IMR-90 (cell line): ENCODE data around the gene CYTH2. TPM values are rescaled to one million over a fixed set of nuclear protein-coding genes. Genes with fewer than 3 reads are reported as not detected.
A peak's percentile ranks its signal among the peaks of the same experiment; 100 is the strongest.

Experiments used
- ATAC-seq: fragments of 200-7000 bp; cut with Tn5 transposase; 2 replicates; pipeline ENCODE4 v1.9.1; 2020; ENCODE audit warnings: low read depth, mild to moderate bottlenecking, moderate library complexity
- BruUV-seq: library from RNA; stranded (reverse); fragments of 400-500 nt; replicated peaks from 2 replicates; lab custom pipeline; 2021; lab: Mats Ljungman, UMichigan
- CTCF ChIA-PET: fragments of 300-600 bp; formaldehyde crosslinking; extraction: SDS; loops from one replicate; lab custom pipeline; 2021; ENCODE audit warnings: antibody characterized with exemption; lab: Yijun Ruan, JAX
- POLR2A ChIA-PET: fragments of 300-600 bp; sonication (Branson Sonifier 250); formaldehyde crosslinking; loops from one replicate; lab custom pipeline; 2022; ENCODE audit warnings: antibody characterized with exemption; ENCODE audit not compliant: unreplicated experiment; lab: Charles Lee
- DNase-seq: peaks from one replicate; pipeline ENCODE4 v3.0.0; 2013
- H2AFZ ChIP-seq: replicated peaks from 2 replicates; pipeline ENCODE3; 2013; ENCODE audit warnings: low read length, mild to moderate bottlenecking; ENCODE audit not compliant: poor library complexity
- H2AK5ac ChIP-seq: 2 replicates; pipeline ENCODE4 v1.6.1; 2013; ENCODE audit warnings: low read depth, low read length, inconsistent platforms
- H2AK9ac ChIP-seq: replicated peaks from 2 replicates; pipeline ENCODE3; 2013; ENCODE audit warnings: mild to moderate bottlenecking, low read depth, low read length, moderate library complexity; ENCODE audit not compliant: poor library complexity
- H2BK120ac ChIP-seq: 2 replicates; pipeline ENCODE4 v1.6.1; 2013; ENCODE audit warnings: low read depth, low read length, inconsistent platforms
- H2BK15ac ChIP-seq: 3 replicates; pipeline ENCODE4 v1.6.1; 2013; ENCODE audit warnings: low read depth, low read length, inconsistent platforms
- H2BK20ac ChIP-seq: 2 replicates; pipeline ENCODE4 v1.6.1; 2013; ENCODE audit warnings: low read depth, mild to moderate bottlenecking, inconsistent platforms, low read length, moderate library complexity
- H2BK5ac ChIP-seq: 2 replicates; pipeline ENCODE4 v1.6.1; 2013; ENCODE audit warnings: mild to moderate bottlenecking, low read depth, low read length, inconsistent platforms; ENCODE audit not compliant: poor library complexity, severe bottlenecking
- H3K14ac ChIP-seq: replicated peaks from 2 replicates; pipeline ENCODE4 v1.6.1; 2013; ENCODE audit warnings: low read depth, low read length, inconsistent platforms
- H3K18ac ChIP-seq: 2 replicates; pipeline ENCODE4 v1.6.1; 2013; ENCODE audit warnings: low read depth, low read length, control low read depth
- H3K23ac ChIP-seq: 2 replicates; pipeline ENCODE4 v1.6.1; 2013; ENCODE audit warnings: low read depth, low read length, inconsistent platforms
- H3K27ac ChIP-seq: 2 replicates; pipeline ENCODE4 v1.5.1; 2013; ENCODE audit warnings: mild to moderate bottlenecking, control low read depth, low read length; ENCODE audit not compliant: insufficient read depth
- H3K27me3 ChIP-seq: 2 replicates; pipeline ENCODE4 v1.6.1; 2013; ENCODE audit warnings: low read length; ENCODE audit not compliant: control insufficient read depth, insufficient read depth
- H3K36me3 ChIP-seq: 2 replicates; pipeline ENCODE4 v1.6.1; 2013; ENCODE audit warnings: low read length, mixed read lengths; ENCODE audit not compliant: control insufficient read depth, insufficient read depth
- H3K4ac ChIP-seq: 2 replicates; pipeline ENCODE4 v1.6.1; 2013; ENCODE audit warnings: low read depth, low read length, inconsistent platforms
- H3K4me1 ChIP-seq: 2 replicates; pipeline ENCODE4 v1.6.1; 2013; ENCODE audit warnings: low read length, mixed read lengths; ENCODE audit not compliant: control insufficient read depth, insufficient read depth
- H3K4me2 ChIP-seq: 2 replicates; pipeline ENCODE4 v1.6.1; 2013; ENCODE audit warnings: low read depth, mild to moderate bottlenecking, control low read depth, low read length, moderate library complexity
- H3K4me3 ChIP-seq: 2 replicates; pipeline ENCODE4 v1.5.1; 2013; ENCODE audit warnings: low read depth, mild to moderate bottlenecking, control low read depth, low read length, moderate library complexity; ENCODE audit not compliant: insufficient read depth
- H3K56ac ChIP-seq: 2 replicates; pipeline ENCODE4 v1.6.1; 2013; ENCODE audit warnings: low read length, inconsistent platforms; ENCODE audit not compliant: insufficient read depth; ENCODE audit errors: extremely low read depth
- H3K79me1 ChIP-seq, 2 experiments: 2 replicates each; pipeline ENCODE4 v1.6.1; 2013; ENCODE audit warnings: low read length in 2 of 2, inconsistent platforms in 1 of 2, low read depth in 1 of 2
- H3K9ac ChIP-seq: 2 replicates; pipeline ENCODE4 v1.6.1; 2013; ENCODE audit warnings: low read depth, low read length, control low read depth
- H3K9me1 ChIP-seq: 2 replicates; pipeline ENCODE4 v1.6.1; 2013; ENCODE audit warnings: low read length, inconsistent platforms; ENCODE audit not compliant: insufficient read depth
- H3K9me3 ChIP-seq: 2 replicates; pipeline ENCODE4 v1.6.1; 2013; ENCODE audit warnings: low read length; ENCODE audit not compliant: control insufficient read depth, insufficient read depth
- H4K20me1 ChIP-seq: 2 replicates; pipeline ENCODE4 v1.6.1; 2013; ENCODE audit warnings: low read length, inconsistent platforms; ENCODE audit not compliant: insufficient read depth
- H4K5ac ChIP-seq: 2 replicates; pipeline ENCODE4 v1.6.1; 2013; ENCODE audit warnings: mild to moderate bottlenecking, low read depth, low read length, control low read depth
- H4K8ac ChIP-seq, 2 experiments: 2 replicates each; pipeline ENCODE4 v1.6.1; 2013; ENCODE audit warnings: low read depth in 2 of 2, low read length in 2 of 2, control low read depth in 1 of 2, inconsistent platforms in 1 of 2
- H4K91ac ChIP-seq: 2 replicates; pipeline ENCODE4 v1.6.1; 2013; ENCODE audit warnings: low read depth, low read length, inconsistent platforms; ENCODE audit not compliant: insufficient read depth
- BHLHE40 ChIP-seq: fragments of 150-350 bp; IDR thresholded peaks from 2 replicates; pipeline ENCODE4 v1.6.1; 2016; ENCODE audit warnings: mild to moderate bottlenecking, low read depth, low read length
- CEBPB ChIP-seq: IDR thresholded peaks from 2 replicates; pipeline ENCODE4 v1.6.1; 2012; ENCODE audit warnings: low read depth, low read length, improper control_type of control experiment
- CHD1 ChIP-seq: IDR thresholded peaks from 2 replicates; pipeline ENCODE4 v1.6.1; 2012; ENCODE audit warnings: low read depth, low read length, improper control_type of control experiment
- FOS ChIP-seq: fragments of 150-350 bp; IDR thresholded peaks from 2 replicates; pipeline ENCODE4 v1.6.1; 2016; ENCODE audit warnings: low read depth, low read length
- MAFK ChIP-seq: IDR thresholded peaks from 2 replicates; pipeline ENCODE4 v1.6.1; 2012; ENCODE audit warnings: low read depth, low read length, improper control_type of control experiment
- MAZ ChIP-seq: IDR thresholded peaks from 2 replicates; pipeline ENCODE4 v1.6.1; 2012; ENCODE audit warnings: low read depth, mild to moderate bottlenecking, low read length, improper control_type of control experiment, moderate library complexity, borderline replicate concordance
- MXI1 ChIP-seq: IDR thresholded peaks from 2 replicates; pipeline ENCODE4 v1.6.1; 2012; ENCODE audit warnings: low read depth, mild to moderate bottlenecking, low read length, moderate library complexity, borderline replicate concordance
- NFE2L2 ChIP-seq: fragments of 150-350 bp; IDR thresholded peaks from 2 replicates; pipeline ENCODE4 v1.6.1; 2016; ENCODE audit warnings: low read depth, mild to moderate bottlenecking, low read length
- POLR2A ChIP-seq: IDR thresholded peaks from 2 replicates; pipeline ENCODE4 v1.6.1; 2012; ENCODE audit warnings: mild to moderate bottlenecking, low read depth, low read length
- RAD21 ChIP-seq: IDR thresholded peaks from 2 replicates; pipeline ENCODE4 v1.6.1; 2012; ENCODE audit warnings: low read length, improper control_type of control experiment
- RCOR1 ChIP-seq: IDR thresholded peaks from 2 replicates; pipeline ENCODE4 v1.6.1; 2012; ENCODE audit warnings: mild to moderate bottlenecking, low read length, improper control_type of control experiment; ENCODE audit not compliant: insufficient replicate concordance
- RFX5 ChIP-seq: IDR thresholded peaks from 2 replicates; pipeline ENCODE4 v1.8.0; 2012; ENCODE audit warnings: low read depth, mild to moderate bottlenecking, low read length, moderate library complexity
- USF2 ChIP-seq: fragments of 150-350 bp; IDR thresholded peaks from 2 replicates; pipeline ENCODE4 v1.6.1; 2017; ENCODE audit warnings: mild to moderate bottlenecking, antibody characterized with exemption, low read length, low read depth
- WGBS, 2 experiments: methylation state at CpG; one replicate each; pipeline versions ENCODE4 v1.1.5 to v1.1.7; 2013; ENCODE audit warnings: missing lambda C conversion rate in 2 of 2; ENCODE audit not compliant: insufficient read length in 1 of 2; ENCODE audit errors: extremely low coverage in 2 of 2; 5-methylcytosine and 5-hydroxymethylcytosine counted together
- dilution Hi-C: fragments of 300-500 bp; cut with HindIII; formaldehyde crosslinking; loops from one replicate; pipeline ENCODE4 v1.14.3; 2018; ENCODE audit warnings: low sequenced_read_pairs; ENCODE audit not compliant: unreplicated experiment
- in situ Hi-C: fragments of 300-500 bp; cut with MboI; formaldehyde crosslinking; loops from 3 replicates; pipeline ENCODE4 v1.14.3; 2019; ENCODE audit warnings: low sequenced_read_pairs, inconsistent platforms, mixed read lengths
- intact Hi-C: fragments of 100-400 bp; cut with micrococcal nuclease; formaldehyde crosslinking; loops from 2 replicates; pipeline ENCODE4 v1.10.0; 2022
- polyA plus RNA-seq, 3 experiments: library from polyadenylated mRNA; depleted of rRNA; stranded (reverse); fragments of >200 nt; gene quantifications; 2 replicates each; pipeline ENCODE4 v1.2.3, GENCODE V29; 2012; ENCODE audit warnings: low replicate concordance in 1 of 3
- total RNA-seq: library from RNA; depleted of rRNA; stranded (reverse); fragments of >200 nt; gene quantifications from 2 replicates; pipeline ENCODE4 v1.2.3, GENCODE V29; 2012
- TF ChIP-seq, protein P1 (sequence below): conservative IDR thresholded peaks from 2 replicates; pipeline ENCODE4 v1.5.1; 2012; ENCODE audit warnings: mild to moderate bottlenecking, low read depth, low read length, improper control_type of control experiment
- TF ChIP-seq, protein P2 (sequence below): fragments of 150-350 bp; IDR thresholded peaks from 2 replicates; pipeline ENCODE4 v1.6.1; 2016; ENCODE audit warnings: low read depth, mild to moderate bottlenecking, low read length, moderate library complexity, borderline replicate concordance

Gene CYTH2
- total and polyA plus RNA-seq, 2 of the 4 experiments (the other 2 are of a cell fraction), result 35.8 to 62.0 TPM

GRCh38 chr19:48490981-48491792, 22.0 kb downstream of the CYTH2 start:
- no peak overlapping the region for H2BK120ac ChIP-seq
- dilution Hi-C loops (no loop called here), in situ Hi-C loops (no loop called here), intact Hi-C loops (no loop called here)
- peak overlapping the region; percentile 50 for H2AFZ ChIP-seq
- ATAC-seq (no peak), DNase-seq (no peak)
- H4K91ac ChIP-seq, result no peak overlapping the region
- H2AK5ac ChIP-seq, result no peak overlapping the region
- H4K8ac ChIP-seq, result no peak overlapping the region; a peak in 1 of 4 replicates
- no peak overlapping the region for H2BK15ac ChIP-seq
- no peak overlapping the region for H3K23ac ChIP-seq
- H3K9ac ChIP-seq, result no peak overlapping the region
- no peaks in the 10 kb centered on the region for H3K9me3 ChIP-seq
- H3K4me1 ChIP-seq, result peaks cover 12% of the 10 kb centered on the region
- no peak overlapping the region for H3K4me2 ChIP-seq
- H2AK9ac ChIP-seq, result no peak overlapping the region
- no TSS peak for BruUV-seq
- no peak overlapping the region for H2BK5ac ChIP-seq
- H3K27me3 ChIP-seq, result peaks cover 2% of the 10 kb centered on the region; the same call in 1 of the 2 replicates
- no peak overlapping the region for H3K18ac ChIP-seq
- POLR2A ChIA-PET, result no interaction called here
- no peak overlapping the region for H2BK20ac ChIP-seq
- no peak overlapping the region for H3K27ac ChIP-seq
- H3K36me3 ChIP-seq, result no peaks in the 10 kb centered on the region
- H3K79me1 ChIP-seq, result peaks cover 0 to 12% of the 10 kb centered on the region in 2 experiments; a peak in 1 of 4 replicates
- H4K5ac ChIP-seq, result no peak overlapping the region
- peaks cover 14% of the 10 kb centered on the region for H3K9me1 ChIP-seq
- no peaks in the 10 kb centered on the region for H4K20me1 ChIP-seq
- no peak overlapping the region for H3K56ac ChIP-seq
- CTCF ChIA-PET, result interaction anchor here (1.2 to 4.4 kb wide), 2 partner anchors 19 to 94 kb away, joined by 3 to 35 read pairs; no protein-coding TSS in a partner anchor
- H3K4me3 ChIP-seq, result no peak overlapping the region
- no peak overlapping the region for H3K14ac ChIP-seq
- WGBS, 2 experiments, result 25% methylated on average over 3 of the region's 50 CpGs; no CpG with 5 or more reads in 1 of the 2 experiments
- H3K4ac ChIP-seq, result no peak overlapping the region
- no peak for TF ChIP-seq POLR2A
- TF ChIP-seq FOS, result no peak
- no peak for TF ChIP-seq BHLHE40
- TF ChIP-seq RCOR1, result no peak
- TF ChIP-seq MXI1, result no peak
- TF ChIP-seq, protein P1, sequence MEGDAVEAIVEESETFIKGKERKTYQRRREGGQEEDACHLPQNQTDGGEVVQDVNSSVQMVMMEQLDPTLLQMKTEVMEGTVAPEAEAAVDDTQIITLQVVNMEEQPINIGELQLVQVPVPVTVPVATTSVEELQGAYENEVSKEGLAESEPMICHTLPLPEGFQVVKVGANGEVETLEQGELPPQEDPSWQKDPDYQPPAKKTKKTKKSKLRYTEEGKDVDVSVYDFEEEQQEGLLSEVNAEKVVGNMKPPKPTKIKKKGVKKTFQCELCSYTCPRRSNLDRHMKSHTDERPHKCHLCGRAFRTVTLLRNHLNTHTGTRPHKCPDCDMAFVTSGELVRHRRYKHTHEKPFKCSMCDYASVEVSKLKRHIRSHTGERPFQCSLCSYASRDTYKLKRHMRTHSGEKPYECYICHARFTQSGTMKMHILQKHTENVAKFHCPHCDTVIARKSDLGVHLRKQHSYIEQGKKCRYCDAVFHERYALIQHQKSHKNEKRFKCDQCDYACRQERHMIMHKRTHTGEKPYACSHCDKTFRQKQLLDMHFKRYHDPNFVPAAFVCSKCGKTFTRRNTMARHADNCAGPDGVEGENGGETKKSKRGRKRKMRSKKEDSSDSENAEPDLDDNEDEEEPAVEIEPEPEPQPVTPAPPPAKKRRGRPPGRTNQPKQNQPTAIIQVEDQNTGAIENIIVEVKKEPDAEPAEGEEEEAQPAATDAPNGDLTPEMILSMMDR, result no peak
- TF ChIP-seq USF2, result no peak
- TF ChIP-seq, protein P2, sequence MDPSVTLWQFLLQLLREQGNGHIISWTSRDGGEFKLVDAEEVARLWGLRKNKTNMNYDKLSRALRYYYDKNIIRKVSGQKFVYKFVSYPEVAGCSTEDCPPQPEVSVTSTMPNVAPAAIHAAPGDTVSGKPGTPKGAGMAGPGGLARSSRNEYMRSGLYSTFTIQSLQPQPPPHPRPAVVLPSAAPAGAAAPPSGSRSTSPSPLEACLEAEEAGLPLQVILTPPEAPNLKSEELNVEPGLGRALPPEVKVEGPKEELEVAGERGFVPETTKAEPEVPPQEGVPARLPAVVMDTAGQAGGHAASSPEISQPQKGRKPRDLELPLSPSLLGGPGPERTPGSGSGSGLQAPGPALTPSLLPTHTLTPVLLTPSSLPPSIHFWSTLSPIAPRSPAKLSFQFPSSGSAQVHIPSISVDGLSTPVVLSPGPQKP, result no peak
- no peak for TF ChIP-seq CHD1
- no peak for TF ChIP-seq RFX5
- no peak for TF ChIP-seq CEBPB
- TF ChIP-seq MAZ, result no peak
- no peak for TF ChIP-seq RAD21
- TF ChIP-seq NFE2L2, result no peak
- TF ChIP-seq MAFK, result no peak
